ENCODE results near the gene ZNF668. TPM values are rescaled to one million over a fixed set of nuclear protein-coding genes. Genes with fewer than 3 reads are reported as not detected.
A peak's percentile ranks its signal among the peaks of the same experiment; 100 is the strongest.

The ZNF668 gene
- total and polyA plus RNA-seq, 2 of the 13 experiments (the other 11 are each of a cell fraction or from before 2014, with no cell fraction given), result 3.8 to 9.8 TPM

DNA sequence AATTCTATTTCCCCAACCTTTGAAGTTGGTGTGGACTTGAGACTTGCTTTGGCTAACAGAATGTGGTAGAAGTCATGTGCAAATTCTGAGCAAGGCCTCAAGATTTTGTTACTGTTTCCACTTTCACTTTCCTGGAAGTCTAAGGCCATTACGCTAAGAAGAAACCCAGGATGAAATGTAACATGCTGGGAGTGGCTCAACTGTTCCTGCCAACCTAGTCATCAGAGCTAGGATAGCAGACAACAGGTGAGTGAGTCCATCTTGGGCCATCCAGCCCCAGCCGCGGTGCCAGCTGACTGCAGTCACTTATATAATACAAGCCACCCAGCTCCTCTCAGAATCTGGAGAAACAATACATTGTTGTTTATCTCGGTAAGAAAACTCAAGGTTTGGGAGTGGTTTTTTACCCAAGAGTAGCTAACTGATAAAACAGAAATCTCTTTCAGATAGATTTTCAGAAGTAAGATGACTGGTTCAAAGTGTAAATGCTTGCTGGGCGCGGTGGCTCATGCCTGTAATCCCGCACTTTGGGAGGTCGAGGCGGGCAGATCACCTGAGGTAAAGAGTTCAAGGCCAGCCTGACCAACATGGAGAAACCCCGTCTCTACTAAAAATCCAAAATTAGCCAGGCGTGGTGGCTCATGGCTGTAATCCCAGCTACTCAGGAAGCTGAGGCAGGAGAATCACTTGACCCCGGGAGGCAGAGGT lies 51.3 kb downstream of the ZNF668 start (continued):
- TF ChIP-seq, protein P1, sequence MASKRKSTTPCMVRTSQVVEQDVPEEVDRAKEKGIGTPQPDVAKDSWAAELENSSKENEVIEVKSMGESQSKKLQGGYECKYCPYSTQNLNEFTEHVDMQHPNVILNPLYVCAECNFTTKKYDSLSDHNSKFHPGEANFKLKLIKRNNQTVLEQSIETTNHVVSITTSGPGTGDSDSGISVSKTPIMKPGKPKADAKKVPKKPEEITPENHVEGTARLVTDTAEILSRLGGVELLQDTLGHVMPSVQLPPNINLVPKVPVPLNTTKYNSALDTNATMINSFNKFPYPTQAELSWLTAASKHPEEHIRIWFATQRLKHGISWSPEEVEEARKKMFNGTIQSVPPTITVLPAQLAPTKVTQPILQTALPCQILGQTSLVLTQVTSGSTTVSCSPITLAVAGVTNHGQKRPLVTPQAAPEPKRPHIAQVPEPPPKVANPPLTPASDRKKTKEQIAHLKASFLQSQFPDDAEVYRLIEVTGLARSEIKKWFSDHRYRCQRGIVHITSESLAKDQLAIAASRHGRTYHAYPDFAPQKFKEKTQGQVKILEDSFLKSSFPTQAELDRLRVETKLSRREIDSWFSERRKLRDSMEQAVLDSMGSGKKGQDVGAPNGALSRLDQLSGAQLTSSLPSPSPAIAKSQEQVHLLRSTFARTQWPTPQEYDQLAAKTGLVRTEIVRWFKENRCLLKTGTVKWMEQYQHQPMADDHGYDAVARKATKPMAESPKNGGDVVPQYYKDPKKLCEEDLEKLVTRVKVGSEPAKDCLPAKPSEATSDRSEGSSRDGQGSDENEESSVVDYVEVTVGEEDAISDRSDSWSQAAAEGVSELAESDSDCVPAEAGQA (IDR thresholded peaks at IDR 0.05; ENCODE audit: low read depth), result no peak
- TF ChIP-seq, protein P1 (CRISPR knock-in tag; IDR thresholded peaks at IDR 0.05; ENCODE audit: borderline replicate concordance), result 0 out of 2 replicates have a peak, but pooled peaks have one; percentile 28
- no peak for TF ChIP-seq ZNF251 (CRISPR knock-in tag; IDR thresholded peaks at IDR 0.05)
- no peak for TF ChIP-seq MXD4 (CRISPR knock-in tag; IDR thresholded peaks at IDR 0.05)
- TF ChIP-seq ZNF549 (CRISPR knock-in tag; IDR thresholded peaks at IDR 0.05), result no peak
- TF ChIP-seq, protein P2, sequence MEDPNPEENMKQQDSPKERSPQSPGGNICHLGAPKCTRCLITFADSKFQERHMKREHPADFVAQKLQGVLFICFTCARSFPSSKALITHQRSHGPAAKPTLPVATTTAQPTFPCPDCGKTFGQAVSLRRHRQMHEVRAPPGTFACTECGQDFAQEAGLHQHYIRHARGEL (CRISPR knock-in tag; IDR thresholded peaks at IDR 0.05), result no peak
- TF ChIP-seq MTA1 (CRISPR knock-in tag; IDR thresholded peaks at IDR 0.05; ENCODE audit: borderline replicate concordance), result 0 out of 2 replicates have a peak, but pooled peaks have one; percentile 29
- TF ChIP-seq ZNF10 (CRISPR knock-in tag; IDR thresholded peaks at IDR 0.05; ENCODE audit: borderline replicate concordance, low read depth), result no peak
- TF ChIP-seq ETV5 (CRISPR knock-in tag; IDR thresholded peaks at IDR 0.05; ENCODE audit: borderline replicate concordance), result no peak
- no peak for TF ChIP-seq BRCA1 (CRISPR knock-in tag; IDR thresholded peaks at IDR 0.05)
- TF ChIP-seq ZNF350 (CRISPR knock-in tag; IDR thresholded peaks at IDR 0.05; ENCODE audit: borderline replicate concordance, low read depth), result no peak
- no peak for TF ChIP-seq GRHL1 (CRISPR knock-in tag; conservative IDR thresholded peaks at IDR 0.05)
- peak; percentile 45; the same call in 1 of the 2 replicates for TF ChIP-seq ZNF556 (CRISPR knock-in tag; IDR thresholded peaks at IDR 0.05; ENCODE audit: borderline replicate concordance)
- no peak for TF ChIP-seq MZF1 (CRISPR knock-in tag; IDR thresholded peaks at IDR 0.05; ENCODE audit: borderline replicate concordance)
- TF ChIP-seq CTCF (CRISPR knock-in tag; IDR thresholded peaks at IDR 0.05), result no peak
- TF ChIP-seq, protein P3, sequence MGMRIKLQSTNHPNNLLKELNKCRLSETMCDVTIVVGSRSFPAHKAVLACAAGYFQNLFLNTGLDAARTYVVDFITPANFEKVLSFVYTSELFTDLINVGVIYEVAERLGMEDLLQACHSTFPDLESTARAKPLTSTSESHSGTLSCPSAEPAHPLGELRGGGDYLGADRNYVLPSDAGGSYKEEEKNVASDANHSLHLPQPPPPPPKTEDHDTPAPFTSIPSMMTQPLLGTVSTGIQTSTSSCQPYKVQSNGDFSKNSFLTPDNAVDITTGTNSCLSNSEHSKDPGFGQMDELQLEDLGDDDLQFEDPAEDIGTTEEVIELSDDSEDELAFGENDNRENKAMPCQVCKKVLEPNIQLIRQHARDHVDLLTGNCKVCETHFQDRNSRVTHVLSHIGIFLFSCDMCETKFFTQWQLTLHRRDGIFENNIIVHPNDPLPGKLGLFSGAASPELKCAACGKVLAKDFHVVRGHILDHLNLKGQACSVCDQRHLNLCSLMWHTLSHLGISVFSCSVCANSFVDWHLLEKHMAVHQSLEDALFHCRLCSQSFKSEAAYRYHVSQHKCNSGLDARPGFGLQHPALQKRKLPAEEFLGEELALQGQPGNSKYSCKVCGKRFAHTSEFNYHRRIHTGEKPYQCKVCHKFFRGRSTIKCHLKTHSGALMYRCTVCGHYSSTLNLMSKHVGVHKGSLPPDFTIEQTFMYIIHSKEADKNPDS (CRISPR knock-in tag; IDR thresholded peaks at IDR 0.05), result no peak
- no peak for TF ChIP-seq FOXP1 (IDR thresholded peaks at IDR 0.05)
- TF ChIP-seq FOXP1 (CRISPR knock-in tag; IDR thresholded peaks at IDR 0.05), result no peak

All from HepG2 (cell line).